ENCODE measurements around the gene KRTAP4-5. TPM values are rescaled to one million over a fixed set of nuclear protein-coding genes. Genes with fewer than 3 reads are reported as not detected.

The KRTAP4-5 gene
- total and polyA plus RNA-seq, 2 experiments from 2014 or later: not detected

GRCh38 chr17:41177727-41178271 lies 28.2 kb upstream of the KRTAP4-5 start, which contains the start of gene KRTAP4-2 (continued):
- TF ChIP-seq ZNF462 (CRISPR knock-in tag; IDR thresholded peaks at IDR 0.05) (no peak), POLR2AphosphoS5 (IDR thresholded peaks at IDR 0.05; ENCODE audit: low read depth) (no peak), NANOG (IDR thresholded peaks at IDR 0.05; ENCODE audit: borderline replicate concordance) (no peak), EZH2phosphoT487 (IDR thresholded peaks at IDR 0.05; ENCODE audit: unreplicated experiment) (no peak), EZH2 (IDR thresholded peaks at IDR 0.05; ENCODE audit: low read depth, unreplicated experiment) (no peak), JUNB (IDR thresholded peaks at IDR 0.05; ENCODE audit: unreplicated experiment) (no peak), STAT1 (IDR thresholded peaks at IDR 0.05; ENCODE audit: unreplicated experiment) (no peak)

- Histone ChIP-seq H2AFZ (no peak overlapping the region), H3K27ac (ENCODE audit: low read depth) (no peak overlapping the region), H3K36me3 (ENCODE audit: insufficient read depth) (no peaks in the 10 kb centered on the region), H3K9me2 (ENCODE audit: insufficient read depth) (no peaks in the 10 kb centered on the region), H3K4me1 (ENCODE audit: insufficient read depth) (no peaks in the 10 kb centered on the region), H3K4me3 (no peak overlapping the region), H3K4me2 (no peak overlapping the region), H3F3A (replicated peaks; ENCODE audit: low read depth) (no peaks in the 10 kb centered on the region), H4K20me1 (replicated peaks; ENCODE audit: insufficient read depth) (no peaks in the 10 kb centered on the region; the same call in 1 of the 2 replicates), H3K79me2 (replicated peaks; ENCODE audit: insufficient read depth) (no peaks in the 10 kb centered on the region), H3K27me3 (ENCODE audit: insufficient read depth) (no peaks in the 10 kb centered on the region)
- no peak for ATAC-seq
- H3K9me3 Mint-ChIP-seq: no peaks in the 10 kb centered on the region
- no peak overlapping the region for H3K4me3 Mint-ChIP-seq
- peaks cover 5% of the 10 kb centered on the region for H3K27me3 Mint-ChIP-seq (ENCODE audit: insufficient read depth, low read depth, poor library complexity)
- DNase-seq (ENCODE audit: low spot score): no peak
- no peak overlapping the region for H3K27ac Mint-ChIP-seq
- no peaks in the 10 kb centered on the region for H3K36me3 Mint-ChIP-seq (ENCODE audit: low read depth)
- H3K4me1 Mint-ChIP-seq: no peaks in the 10 kb centered on the region
- TF ChIP-seq POLR2AphosphoS5 (IDR thresholded peaks at IDR 0.05; ENCODE audit: low read depth) (no peak), CTCF (conservative IDR thresholded peaks at IDR 0.05; ENCODE audit: low read depth in 2 of 2) (no peak), ZNF331 (CRISPR knock-in tag; IDR thresholded peaks at IDR 0.05; ENCODE audit: low read depth) (no peak), STAT1 (IDR thresholded peaks at IDR 0.05; ENCODE audit: unreplicated experiment) (no peak), JUNB (IDR thresholded peaks at IDR 0.05; ENCODE audit: unreplicated experiment) (no peak), CREB1 (CRISPR knock-in tag; IDR thresholded peaks at IDR 0.05; ENCODE audit: low read depth) (no peak)
- TF ChIP-seq, protein P1, sequence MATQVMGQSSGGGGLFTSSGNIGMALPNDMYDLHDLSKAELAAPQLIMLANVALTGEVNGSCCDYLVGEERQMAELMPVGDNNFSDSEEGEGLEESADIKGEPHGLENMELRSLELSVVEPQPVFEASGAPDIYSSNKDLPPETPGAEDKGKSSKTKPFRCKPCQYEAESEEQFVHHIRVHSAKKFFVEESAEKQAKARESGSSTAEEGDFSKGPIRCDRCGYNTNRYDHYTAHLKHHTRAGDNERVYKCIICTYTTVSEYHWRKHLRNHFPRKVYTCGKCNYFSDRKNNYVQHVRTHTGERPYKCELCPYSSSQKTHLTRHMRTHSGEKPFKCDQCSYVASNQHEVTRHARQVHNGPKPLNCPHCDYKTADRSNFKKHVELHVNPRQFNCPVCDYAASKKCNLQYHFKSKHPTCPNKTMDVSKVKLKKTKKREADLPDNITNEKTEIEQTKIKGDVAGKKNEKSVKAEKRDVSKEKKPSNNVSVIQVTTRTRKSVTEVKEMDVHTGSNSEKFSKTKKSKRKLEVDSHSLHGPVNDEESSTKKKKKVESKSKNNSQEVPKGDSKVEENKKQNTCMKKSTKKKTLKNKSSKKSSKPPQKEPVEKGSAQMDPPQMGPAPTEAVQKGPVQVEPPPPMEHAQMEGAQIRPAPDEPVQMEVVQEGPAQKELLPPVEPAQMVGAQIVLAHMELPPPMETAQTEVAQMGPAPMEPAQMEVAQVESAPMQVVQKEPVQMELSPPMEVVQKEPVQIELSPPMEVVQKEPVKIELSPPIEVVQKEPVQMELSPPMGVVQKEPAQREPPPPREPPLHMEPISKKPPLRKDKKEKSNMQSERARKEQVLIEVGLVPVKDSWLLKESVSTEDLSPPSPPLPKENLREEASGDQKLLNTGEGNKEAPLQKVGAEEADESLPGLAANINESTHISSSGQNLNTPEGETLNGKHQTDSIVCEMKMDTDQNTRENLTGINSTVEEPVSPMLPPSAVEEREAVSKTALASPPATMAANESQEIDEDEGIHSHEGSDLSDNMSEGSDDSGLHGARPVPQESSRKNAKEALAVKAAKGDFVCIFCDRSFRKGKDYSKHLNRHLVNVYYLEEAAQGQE (IDR thresholded peaks at IDR 0.05; ENCODE audit: unreplicated experiment): no peak
- TF ChIP-seq, protein P2, sequence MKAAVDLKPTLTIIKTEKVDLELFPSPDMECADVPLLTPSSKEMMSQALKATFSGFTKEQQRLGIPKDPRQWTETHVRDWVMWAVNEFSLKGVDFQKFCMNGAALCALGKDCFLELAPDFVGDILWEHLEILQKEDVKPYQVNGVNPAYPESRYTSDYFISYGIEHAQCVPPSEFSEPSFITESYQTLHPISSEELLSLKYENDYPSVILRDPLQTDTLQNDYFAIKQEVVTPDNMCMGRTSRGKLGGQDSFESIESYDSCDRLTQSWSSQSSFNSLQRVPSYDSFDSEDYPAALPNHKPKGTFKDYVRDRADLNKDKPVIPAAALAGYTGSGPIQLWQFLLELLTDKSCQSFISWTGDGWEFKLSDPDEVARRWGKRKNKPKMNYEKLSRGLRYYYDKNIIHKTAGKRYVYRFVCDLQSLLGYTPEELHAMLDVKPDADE (IDR thresholded peaks at IDR 0.05): no peak
These were observed 27.2 kb upstream of the KRTAP4-5 start for GRCh38 chr17:41176744-41177387.
